Uterus (tissue), 4 donors: Measurements from ENCODE around the gene COPZ1. TPM values are rescaled to one million over a fixed set of nuclear protein-coding genes. Genes with fewer than 3 reads are reported as not detected.
"Not testable (repeated sequence)": the region's sequence is repeated elsewhere in the genome, so short reads cannot be mapped to it uniquely, and the experiment has no call there.

ENCODE experiments used
- DNase-seq, 2 donors: peaks; one replicate each; pipeline ENCODE4 v3.0.0-alpha.2; 2019 to 2020
- H3K27ac ChIP-seq, 2 donors: fragments of 200-600 bp; sonication (generic); 1 replicate in 1 of 2; 2 replicates in 1 of 2; pipeline ENCODE4 v1.5.1; 2016 to 2018
- H3K27me3 ChIP-seq, 2 donors: fragments of 200-600 bp; sonication (generic); one replicate each; pipeline ENCODE4 v1.5.1; 2018 to 2019; ENCODE audit warnings: control low read depth in 1 of 2
- H3K36me3 ChIP-seq, 2 donors: fragments of 200-600 bp; sonication (generic); one replicate each; pipeline ENCODE4 v1.5.1; 2019; ENCODE audit warnings: control low read depth in 1 of 2
- H3K4me1 ChIP-seq, 2 donors: fragments of 200-600 bp; sonication (generic); one replicate each; pipeline ENCODE4 v1.5.1; 2018 to 2019; ENCODE audit warnings: control low read depth in 1 of 2
- H3K4me3 ChIP-seq, 2 donors: fragments of 200-600 bp; sonication (generic); 1 replicate in 1 of 2; 2 replicates in 1 of 2; pipeline ENCODE4 v1.5.1; 2018 to 2019; ENCODE audit warnings: mild to moderate bottlenecking in 1 of 2
- H3K9me3 ChIP-seq, 2 donors: fragments of 200-600 bp; sonication (generic); one replicate each; pipeline ENCODE4 v1.5.1; 2019; ENCODE audit warnings: control low read depth in 1 of 2
- CTCF ChIP-seq, 4 experiments: fragments of 200-600 bp in 2 of 4; fragments of 450-650 bp in 2 of 4; sonication (generic) in 2 of 4; IDR thresholded peaks; one replicate each; pipeline ENCODE4 v1.5.1; 2016 to 2019; ENCODE audit warnings: antibody characterized with exemption in 4 of 4, mild to moderate bottlenecking in 2 of 4, moderate library complexity in 1 of 4
- POLR2A ChIP-seq, 2 donors: fragments of 450-650 bp; IDR thresholded peaks; one replicate each; pipeline ENCODE4 v1.6.1; 2016; ENCODE audit warnings: antibody characterized with exemption in 2 of 2, mild to moderate bottlenecking in 1 of 2, moderate library complexity in 1 of 2
- intact Hi-C: fragments of 100-400 bp; cut with DNase I; formaldehyde crosslinking; loops from one replicate; pipeline ENCODE4 v1.15.1; 2023; ENCODE audit warnings: low total_unique reads
- total RNA-seq, 4 donors: library from RNA; depleted of rRNA in 3 of 4; stranded (reverse); fragments of >200 nt in 3 of 4; gene quantifications; one replicate each; pipeline versions ENCODE4 v1.1.0 to v1.2.4, GENCODE V29; 2014 to 2023
- donor health status: DM: yes; HTN: yes; CAD: no.

COPZ1 gene
- total RNA-seq, 4 donors from 2014 or later: 32.3 to 141 (median 120) TPM

DNA sequence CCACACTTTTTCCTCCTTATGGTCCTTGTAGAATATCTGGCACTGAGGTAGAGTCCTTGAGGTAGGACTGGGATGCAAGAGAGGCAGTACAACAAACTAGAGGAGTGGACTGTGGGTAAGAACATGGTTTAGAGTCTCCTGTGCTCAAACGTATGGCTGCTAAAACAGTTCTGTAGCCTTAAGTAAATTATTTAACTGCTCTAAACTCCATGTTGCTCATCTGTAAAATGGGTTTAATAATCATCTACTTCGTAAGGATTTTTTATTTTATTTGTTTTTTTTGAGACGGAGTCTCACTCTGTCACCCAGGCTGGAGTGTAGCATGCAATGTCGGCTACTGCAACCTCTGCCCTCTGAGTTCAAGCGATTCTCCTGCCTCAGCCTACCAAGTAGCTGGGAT lies 3.6 kb upstream of the COPZ1 start:
- Histone ChIP-seq H3K27ac (no peak overlapping the region), H3K27me3 (no peaks in the 10 kb centered on the region), H3K9me3 (no peaks in the 10 kb centered on the region), H3K36me3 (no peaks in the 10 kb centered on the region), H3K4me3 (no peak overlapping the region), H3K4me1 (no peaks in the 10 kb centered on the region)
- TF ChIP-seq CTCF (IDR thresholded peaks at IDR 0.05) (no peak), POLR2A (IDR thresholded peaks at IDR 0.05) (no peak)
- intact Hi-C loops: no loop called here
- DNase-seq: no peak

- intact Hi-C loops, H3K9me3 ChIP-seq, DNase-seq, H3K27me3 ChIP-seq, H3K36me3 ChIP-seq: not testable (repeated sequence)
- Histone ChIP-seq H3K27ac (peak overlapping the region; percentile 86 to 88), H3K4me1 (peaks cover 0 to 14% of the 10 kb centered on the region in 2 donors), H3K4me3 (peak overlapping the region; percentile 75 to 86)
These were observed 645 bp downstream of the COPZ1 start for GRCh38 chr12:54325442-54326109.

DNA sequence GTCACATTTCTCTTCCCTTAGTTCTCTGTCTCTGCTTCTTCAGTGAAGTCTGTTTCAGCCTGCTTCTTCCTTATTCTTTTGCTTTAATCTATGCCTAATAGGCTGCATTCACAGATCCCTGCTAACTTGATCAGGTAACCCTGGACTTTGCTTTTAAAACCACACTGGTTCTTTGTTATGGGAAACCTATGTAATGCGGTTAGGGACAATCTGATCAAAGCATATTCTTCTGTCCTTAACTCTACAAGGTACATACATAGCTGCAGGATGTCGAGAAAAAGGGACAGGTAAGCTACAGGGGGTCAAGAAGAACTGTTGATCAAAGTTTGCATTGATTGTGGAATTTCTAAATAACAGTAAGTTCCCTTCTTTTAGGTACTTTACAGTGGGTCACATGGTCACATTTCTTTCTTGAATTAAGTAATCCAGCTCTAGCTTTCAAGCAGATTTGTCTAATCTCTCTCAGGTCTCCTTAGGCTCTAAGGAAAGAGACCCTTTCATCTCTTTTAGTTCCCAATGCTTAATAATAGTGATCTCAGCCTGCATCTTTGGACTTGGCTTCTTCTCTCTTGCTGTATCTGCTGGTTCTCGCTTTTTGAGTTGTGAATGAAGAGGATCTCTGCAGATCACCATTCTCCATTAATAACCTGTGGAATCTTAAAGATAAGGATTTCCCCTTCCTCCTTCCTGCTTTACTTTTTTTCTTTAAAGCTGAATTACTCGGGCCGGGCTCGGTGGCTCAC lies 3.8 kb downstream of the COPZ1 start:
- no peak for DNase-seq
- H3K27ac ChIP-seq: no peak overlapping the region
- no peak overlapping the region for H3K4me3 ChIP-seq
- TF ChIP-seq CTCF (IDR thresholded peaks at IDR 0.05) (no peak), POLR2A (IDR thresholded peaks at IDR 0.05) (no peak)
- H3K36me3 ChIP-seq: no peaks in the 10 kb centered on the region
- no peaks in the 10 kb centered on the region for H3K27me3 ChIP-seq
- peaks cover 0 to 19% of the 10 kb centered on the region in 2 donors for H3K4me1 ChIP-seq
- intact Hi-C loops: no loop called here
- no peaks in the 10 kb centered on the region for H3K9me3 ChIP-seq

DNA sequence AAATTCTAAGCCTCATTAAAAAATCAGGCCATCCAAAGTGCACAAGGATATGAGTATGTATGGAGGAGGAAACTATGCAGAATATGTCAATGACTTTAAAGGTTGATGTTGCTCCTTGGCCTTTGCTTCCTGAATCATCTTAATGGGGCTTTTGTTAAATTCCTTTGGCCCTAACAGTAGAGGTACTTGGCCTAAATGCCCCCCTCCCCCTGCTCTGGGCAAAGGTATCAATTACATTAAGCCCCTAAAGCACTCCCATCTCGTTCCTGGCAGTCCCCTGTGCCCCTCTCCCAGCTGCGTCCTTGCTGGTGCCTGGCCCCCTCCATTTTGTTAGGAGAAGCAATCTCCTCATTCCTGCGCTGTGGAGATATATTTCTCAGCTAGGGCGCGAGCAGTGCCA lies 4.8 kb downstream of the COPZ1 start:
- Histone ChIP-seq H3K27me3 (no peaks in the 10 kb centered on the region), H3K9me3 (no peaks in the 10 kb centered on the region), H3K27ac (no peak overlapping the region), H3K4me1 (peaks cover 0 to 19% of the 10 kb centered on the region in 2 donors), H3K36me3 (no peaks in the 10 kb centered on the region), H3K4me3 (no peak overlapping the region)
- intact Hi-C loops: no loop called here
- no peak for DNase-seq
- TF ChIP-seq POLR2A (IDR thresholded peaks at IDR 0.05): no peak
- TF ChIP-seq CTCF (IDR thresholded peaks at IDR 0.05): no peak

GRCh38 chr12:54330442-54330841 lies 5.5 kb downstream of the COPZ1 start:
- H3K27me3 ChIP-seq: no peaks in the 10 kb centered on the region
- H3K27ac ChIP-seq: no peak overlapping the region
- no peaks in the 10 kb centered on the region for H3K36me3 ChIP-seq
- no peaks in the 10 kb centered on the region for H3K9me3 ChIP-seq
- no peak for DNase-seq
- intact Hi-C loops: no loop called here
- H3K4me1 ChIP-seq: peaks cover 0 to 19% of the 10 kb centered on the region in 2 donors
- TF ChIP-seq CTCF (IDR thresholded peaks at IDR 0.05) (no peak), POLR2A (IDR thresholded peaks at IDR 0.05) (no peak)
- H3K4me3 ChIP-seq: no peak overlapping the region
